LoVo (cell line): Measurements from ENCODE around the gene BIRC5.
"Not testable (repeated sequence)": the region's sequence is repeated elsewhere in the genome, so short reads cannot be mapped to it uniquely, and the experiment has no call there.

Experiments
- DNase-seq: peaks from one replicate; pipeline ENCODE4 v3.0.0-alpha.2; 2016; ENCODE audit warnings: low spot score

The BIRC5 gene

GRCh38 chr17:78225088-78225865 lies 11.2 kb downstream of the BIRC5 start:
- no peak for DNase-seq

- DNase-seq, result no peak
Measured at GRCh38 chr17:78226055-78226758, 12.2 kb downstream of the BIRC5 start.

GRCh38 chr17:78226759-78227454 lies 12.9 kb downstream of the BIRC5 start:
- no peak for DNase-seq

- DNase-seq, result no peak
Measured at GRCh38 chr17:78227455-78227916, 13.4 kb downstream of the BIRC5 start.

GRCh38 chr17:78228176-78228575 lies 14.1 kb downstream of the BIRC5 start:
- no peak for DNase-seq

GRCh38 chr17:78230252-78230962 lies 16.4 kb downstream of the BIRC5 start:
- DNase-seq, result no peak

GRCh38 chr17:78230996-78231935 lies 17.2 kb downstream of the BIRC5 start, which contains the start of gene TMEM235:
TMEM235 (plus strand) TSS chr17:78231631; CDS start chr17:78232024, 393 bp downstream.
- DNase-seq, result no peak

GRCh38 chr17:78231991-78232858 lies 18.2 kb downstream of the BIRC5 start:
- no peak for DNase-seq

- no peak for DNase-seq
Measured at GRCh38 chr17:78232859-78233173, 18.8 kb downstream of the BIRC5 start.

GRCh38 chr17:78233678-78234077 lies 19.6 kb downstream of the BIRC5 start:
- DNase-seq, result no peak

- DNase-seq, result no peak
Measured at GRCh38 chr17:78234261-78234865, 20.3 kb downstream of the BIRC5 start.

- DNase-seq, result not testable (repeated sequence)
Measured at GRCh38 chr17:78235022-78235421, 21.0 kb downstream of the BIRC5 start.

- DNase-seq, result no peak
Measured at GRCh38 chr17:78235885-78236284, 21.8 kb downstream of the BIRC5 start.

GRCh38 chr17:78236362-78237127 lies 22.5 kb downstream of the BIRC5 start:
- no peak for DNase-seq

GRCh38 chr17:78237401-78238012 lies 23.5 kb downstream of the BIRC5 start:
- no peak for DNase-seq

- no peak for DNase-seq
Measured at GRCh38 chr17:78238823-78239488, 24.9 kb downstream of the BIRC5 start.

- DNase-seq, result no peak
Measured at GRCh38 chr17:78239489-78239931, 25.5 kb downstream of the BIRC5 start.
